Measurements from ENCODE around the gene PSMD11. TPM values are rescaled to one million over a fixed set of nuclear protein-coding genes. Genes with fewer than 3 reads are reported as not detected.
"Not testable (repeated sequence)": the region's sequence is repeated elsewhere in the genome, so short reads cannot be mapped to it uniquely, and the experiment has no call there.

Gene PSMD11
- 73.1 TPM for total RNA-seq

DNA sequence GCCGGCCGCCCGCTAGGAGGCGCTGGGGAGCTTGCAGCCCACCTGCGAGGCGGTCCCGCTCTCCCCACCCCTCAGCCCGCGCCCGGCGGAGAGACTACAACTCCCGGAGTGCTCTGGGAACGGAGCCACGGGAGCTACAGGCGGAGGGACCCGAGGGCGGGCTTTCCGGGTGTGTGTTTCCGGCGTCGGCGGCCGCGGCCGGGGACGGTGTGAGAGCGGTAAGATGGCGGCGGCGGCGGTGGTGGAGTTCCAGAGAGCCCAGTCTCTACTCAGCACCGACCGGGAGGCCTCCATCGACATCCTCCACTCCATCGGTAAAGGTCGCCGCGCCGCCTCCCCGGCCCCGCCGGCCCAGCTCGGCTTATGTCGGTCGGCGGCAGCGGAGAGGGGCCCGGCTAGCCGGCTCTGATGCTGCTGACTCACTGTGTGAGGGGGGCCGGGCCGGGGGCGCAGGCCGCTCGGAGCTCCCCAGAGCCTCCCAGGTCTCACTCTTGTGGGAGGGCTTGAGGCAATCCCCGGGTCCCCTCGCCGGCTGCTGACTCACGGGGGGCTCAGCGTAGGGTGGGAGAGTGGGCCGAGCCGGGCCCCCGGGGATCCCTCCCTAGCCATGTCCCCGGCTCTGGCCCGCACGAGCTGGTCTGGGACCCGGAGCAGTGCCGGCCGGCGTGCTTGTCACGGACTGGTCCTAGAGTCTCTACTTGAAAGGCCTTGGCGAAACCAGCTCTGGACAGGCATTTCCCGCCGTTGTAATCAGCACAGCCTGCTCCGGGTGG lies at the start of gene PSMD11:
PSMD11 (plus strand) TSS at position 210 of the 773 bp plus-strand sequence; CDS start at position 224, 14 bp downstream.
- Histone ChIP-seq H3K9me3 (ENCODE audit: control insufficient read depth in 3 of 3, low read length in 3 of 3) (no peaks in the 10 kb centered on the region), H3K27me3 (ENCODE audit: control insufficient read depth in 3 of 3, insufficient read depth in 3 of 3, low read length in 3 of 3) (no peaks in the 10 kb centered on the region), H3K27ac (ENCODE audit: low read depth, low read length) (peak within 1 kb of the TSS; percentile 95), H3K4me3 (ENCODE audit: low read length in 3 of 3) (peak within 1 kb of the TSS; percentile 76 to 95 (median 88)), H3K9ac (ENCODE audit: low read depth in 1 of 3, low read length in 3 of 3) (peak within 1 kb of the TSS; percentile 94 to 99 (median 94)), H3K36me3 (ENCODE audit: control insufficient read depth in 3 of 3, insufficient read depth in 3 of 3, low read length in 3 of 3) (peaks cover 10 to 21% (median 15%) of the 10 kb centered on the region in 3 donors), H3K4me1 (ENCODE audit: control insufficient read depth in 3 of 3, insufficient read depth in 3 of 3, low read length in 3 of 3) (peaks cover 19 to 22% (median 19%) of the 10 kb centered on the region in 3 donors)

DNA sequence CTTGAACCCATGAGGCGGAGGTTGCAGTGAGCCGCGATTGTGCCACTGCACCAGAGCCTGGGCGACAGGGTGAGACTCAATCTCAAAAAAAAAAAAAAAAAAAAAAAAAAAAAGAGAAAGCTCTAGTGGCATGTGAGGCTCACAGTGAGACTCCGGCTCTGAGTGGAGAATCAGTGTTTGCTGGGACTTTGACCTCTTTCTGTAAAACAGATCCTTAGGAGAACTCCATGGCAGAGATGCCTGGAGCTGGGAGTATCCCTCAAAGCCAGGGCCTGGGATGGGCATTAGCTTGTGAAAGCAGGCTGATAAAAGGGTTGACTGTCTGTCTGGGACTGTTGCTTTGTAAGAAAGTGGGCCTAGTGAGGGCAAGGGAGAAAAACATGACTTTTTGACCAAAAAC lies 48.0 kb upstream of the PSMD11 start:
- H3K4me3 ChIP-seq (ENCODE audit: low read length in 3 of 3) = no peak overlapping the region
- H3K27ac ChIP-seq (ENCODE audit: low read depth, low read length) = no peak overlapping the region
- no peaks in the 10 kb centered on the region for H3K4me1 ChIP-seq (ENCODE audit: control insufficient read depth in 3 of 3, insufficient read depth in 3 of 3, low read length in 3 of 3)
- H3K36me3 ChIP-seq (ENCODE audit: control insufficient read depth in 3 of 3, insufficient read depth in 3 of 3, low read length in 3 of 3) = no peaks in the 10 kb centered on the region
- no peaks in the 10 kb centered on the region for H3K9me3 ChIP-seq (ENCODE audit: control insufficient read depth in 3 of 3, low read length in 3 of 3)
- H3K9ac ChIP-seq (ENCODE audit: low read depth in 1 of 3, low read length in 3 of 3) = no peak overlapping the region
- H3K27me3 ChIP-seq (ENCODE audit: control insufficient read depth in 3 of 3, insufficient read depth in 3 of 3, low read length in 3 of 3) = no peaks in the 10 kb centered on the region

DNA sequence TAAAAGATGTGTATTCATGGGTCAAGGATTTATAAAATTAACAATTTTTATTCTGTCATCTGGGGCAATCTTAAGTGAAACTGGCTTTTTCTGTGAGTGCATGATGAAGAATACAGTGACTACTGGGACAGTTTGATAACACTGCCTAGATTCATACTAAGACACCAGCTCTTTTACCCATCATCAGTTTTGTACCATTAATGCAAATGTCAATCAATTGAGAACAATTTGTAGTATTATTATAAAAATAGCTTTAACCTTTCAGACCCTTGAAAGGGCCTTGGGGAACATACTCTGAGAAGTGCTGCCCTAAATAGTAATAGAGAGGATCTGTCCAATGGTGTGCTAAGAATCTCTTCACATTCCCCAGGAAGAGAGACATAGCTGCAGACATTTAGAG lies 45.4 kb upstream of the PSMD11 start:
- no peaks in the 10 kb centered on the region for H3K9me3 ChIP-seq (ENCODE audit: control insufficient read depth in 3 of 3, low read length in 3 of 3)
- no peaks in the 10 kb centered on the region for H3K4me1 ChIP-seq (ENCODE audit: control insufficient read depth in 3 of 3, insufficient read depth in 3 of 3, low read length in 3 of 3)
- no peaks in the 10 kb centered on the region for H3K27me3 ChIP-seq (ENCODE audit: control insufficient read depth in 3 of 3, insufficient read depth in 3 of 3, low read length in 3 of 3)
- H3K36me3 ChIP-seq (ENCODE audit: control insufficient read depth in 3 of 3, insufficient read depth in 3 of 3, low read length in 3 of 3) = no peaks in the 10 kb centered on the region
- H3K27ac ChIP-seq (ENCODE audit: low read depth, low read length) = no peak overlapping the region
- no peak overlapping the region for H3K9ac ChIP-seq (ENCODE audit: low read depth in 1 of 3, low read length in 3 of 3)
- no peak overlapping the region for H3K4me3 ChIP-seq (ENCODE audit: low read length in 3 of 3)

DNA sequence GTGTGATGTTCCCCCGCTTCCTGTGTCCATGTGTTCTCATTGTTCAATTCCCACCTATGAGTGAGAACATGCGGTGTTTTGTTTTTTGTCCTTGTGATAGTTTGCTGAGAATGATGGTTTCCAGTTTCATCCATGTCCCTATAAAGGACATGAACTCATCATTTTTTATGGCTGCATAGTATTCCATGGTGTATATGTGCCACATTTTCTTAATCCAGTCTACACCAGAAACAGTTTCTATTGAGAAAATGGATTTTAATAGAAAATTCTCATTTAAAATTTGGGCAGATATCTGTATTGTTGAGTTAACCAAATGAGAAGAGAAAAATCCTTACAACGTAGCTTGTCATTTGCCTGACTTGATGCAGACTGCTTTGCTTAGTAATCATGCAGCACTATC lies 34.2 kb upstream of the PSMD11 start:
- not testable (repeated sequence) for H3K9me3 ChIP-seq (ENCODE audit: control insufficient read depth in 3 of 3, low read length in 3 of 3); H3K27ac ChIP-seq (ENCODE audit: low read depth, low read length); H3K27me3 ChIP-seq (ENCODE audit: control insufficient read depth in 3 of 3, insufficient read depth in 3 of 3, low read length in 3 of 3); H3K9ac ChIP-seq (ENCODE audit: low read depth in 1 of 3, low read length in 3 of 3); H3K4me1 ChIP-seq (ENCODE audit: control insufficient read depth in 3 of 3, insufficient read depth in 3 of 3, low read length in 3 of 3); H3K4me3 ChIP-seq (ENCODE audit: low read length in 3 of 3)
- H3K36me3 ChIP-seq (ENCODE audit: control insufficient read depth in 3 of 3, insufficient read depth in 3 of 3, low read length in 3 of 3) = peaks cover 3 to 18% (median 10%) of the 10 kb centered on the region in 3 donors

DNA sequence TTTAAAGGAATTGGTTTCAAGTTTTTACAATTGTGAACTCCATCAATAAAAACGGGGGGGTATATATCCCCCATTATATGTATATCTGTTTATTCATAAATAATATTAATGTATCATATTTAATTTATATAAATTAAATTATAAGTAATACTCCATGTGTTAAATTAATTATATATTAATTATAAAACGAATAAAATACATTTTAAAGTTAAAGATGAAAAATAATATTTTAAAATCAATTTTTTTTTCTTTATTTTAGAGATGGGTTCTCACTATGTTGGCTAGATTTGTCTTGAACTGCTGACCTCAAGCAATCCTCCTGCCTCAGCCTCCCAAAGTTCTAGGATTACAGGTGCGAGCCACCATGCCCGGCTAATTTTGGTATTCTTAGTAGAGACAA lies 17.4 kb upstream of the PSMD11 start:
- Histone ChIP-seq H3K36me3 (ENCODE audit: control insufficient read depth in 3 of 3, insufficient read depth in 3 of 3, low read length in 3 of 3) (peaks cover 6 to 8% (median 6%) of the 10 kb centered on the region in 3 donors), H3K4me1 (ENCODE audit: control insufficient read depth in 3 of 3, insufficient read depth in 3 of 3, low read length in 3 of 3) (no peaks in the 10 kb centered on the region), H3K9ac (ENCODE audit: low read depth in 1 of 3, low read length in 3 of 3) (no peak overlapping the region), H3K27me3 (ENCODE audit: control insufficient read depth in 3 of 3, insufficient read depth in 3 of 3, low read length in 3 of 3) (no peaks in the 10 kb centered on the region), H3K27ac (ENCODE audit: low read depth, low read length) (no peak overlapping the region), H3K4me3 (ENCODE audit: low read length in 3 of 3) (no peak overlapping the region), H3K9me3 (ENCODE audit: control insufficient read depth in 3 of 3, low read length in 3 of 3) (peaks cover 0 to 7% (median 3%) of the 10 kb centered on the region in 3 donors)

DNA sequence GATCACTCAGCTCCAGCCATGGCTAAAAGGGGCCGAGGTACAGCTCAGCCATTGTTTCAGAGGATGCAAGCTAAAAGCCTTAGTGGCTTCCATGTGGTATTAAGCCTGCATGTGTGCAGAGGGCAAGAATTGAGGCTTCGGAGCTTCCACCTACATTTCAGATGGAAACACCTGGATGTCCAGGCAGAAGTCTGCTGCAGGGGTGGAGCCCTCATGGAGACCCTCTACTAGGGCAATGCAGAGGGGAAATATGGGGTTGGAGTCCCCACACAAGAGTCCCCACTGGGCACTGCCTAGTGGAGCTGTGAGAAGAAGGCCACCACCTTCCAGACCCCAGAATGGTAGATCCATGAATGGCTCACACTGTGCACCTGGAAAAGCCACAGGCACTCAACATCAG lies 14.7 kb upstream of the PSMD11 start:
- Histone ChIP-seq H3K4me1 (ENCODE audit: control insufficient read depth in 3 of 3, insufficient read depth in 3 of 3, low read length in 3 of 3) (no peaks in the 10 kb centered on the region), H3K27me3 (ENCODE audit: control insufficient read depth in 3 of 3, insufficient read depth in 3 of 3, low read length in 3 of 3) (no peaks in the 10 kb centered on the region), H3K36me3 (ENCODE audit: control insufficient read depth in 3 of 3, insufficient read depth in 3 of 3, low read length in 3 of 3) (peaks cover 6 to 8% (median 6%) of the 10 kb centered on the region in 3 donors)

DNA sequence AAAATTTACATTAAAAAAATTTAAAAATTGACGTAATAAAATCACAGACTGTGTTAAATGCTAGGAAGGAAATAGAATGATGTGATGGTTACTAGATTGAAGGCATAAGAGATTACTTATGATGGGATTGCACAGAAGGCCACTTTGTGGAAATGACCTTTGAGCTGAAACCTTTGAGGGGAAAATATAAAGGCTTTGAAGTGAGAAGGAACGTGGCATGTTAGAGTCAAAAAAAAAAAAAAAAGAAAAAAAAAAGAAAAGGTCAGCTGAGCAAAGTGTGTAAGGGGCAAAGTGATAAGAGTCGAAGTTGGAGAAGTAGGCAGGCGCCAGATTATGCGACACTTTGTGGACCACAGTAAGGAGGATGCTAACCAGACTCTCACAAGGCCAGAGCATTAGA lies 3.6 kb upstream of the PSMD11 start:
- Histone ChIP-seq H3K9me3 (ENCODE audit: control insufficient read depth in 3 of 3, low read length in 3 of 3) (no peaks in the 10 kb centered on the region), H3K27ac (ENCODE audit: low read depth, low read length) (no peak overlapping the region), H3K27me3 (ENCODE audit: control insufficient read depth in 3 of 3, insufficient read depth in 3 of 3, low read length in 3 of 3) (no peaks in the 10 kb centered on the region), H3K36me3 (ENCODE audit: control insufficient read depth in 3 of 3, insufficient read depth in 3 of 3, low read length in 3 of 3) (no peaks in the 10 kb centered on the region), H3K4me1 (ENCODE audit: control insufficient read depth in 3 of 3, insufficient read depth in 3 of 3, low read length in 3 of 3) (peaks cover 5 to 7% (median 7%) of the 10 kb centered on the region in 3 donors), H3K9ac (ENCODE audit: low read depth in 1 of 3, low read length in 3 of 3) (no peak overlapping the region), H3K4me3 (ENCODE audit: low read length in 3 of 3) (no peak overlapping the region)

More for the DNA sequence above, 14.7 kb upstream of the PSMD11 start:
- Histone ChIP-seq H3K9ac (ENCODE audit: low read depth in 1 of 3, low read length in 3 of 3) (no peak overlapping the region), H3K9me3 (ENCODE audit: control insufficient read depth in 3 of 3, low read length in 3 of 3) (peaks cover 0 to 7% (median 3%) of the 10 kb centered on the region in 3 donors), H3K4me3 (ENCODE audit: low read length in 3 of 3) (no peak overlapping the region), H3K27ac (ENCODE audit: low read depth, low read length) (no peak overlapping the region)

DNA sequence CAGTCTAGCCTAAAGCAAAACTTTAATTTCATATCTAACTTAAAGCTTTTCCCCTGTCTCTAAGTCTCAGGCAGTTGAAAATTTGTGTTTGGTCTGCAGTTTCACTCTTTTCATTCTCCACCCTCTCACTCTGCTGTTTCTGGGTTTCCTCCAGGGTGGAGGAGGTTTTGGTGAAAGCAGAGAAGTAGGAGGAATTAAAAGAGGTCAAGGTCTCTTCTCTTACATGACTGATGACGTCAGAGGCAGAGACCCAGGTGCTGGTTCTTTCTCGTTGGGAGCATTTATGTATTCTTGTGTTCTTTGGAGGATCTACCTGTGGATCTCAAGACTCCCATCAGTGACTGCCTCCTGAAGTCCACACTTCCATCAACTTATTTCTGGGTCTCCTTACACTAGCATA lies 2.4 kb upstream of the PSMD11 start:
- no peak overlapping the region for H3K27ac ChIP-seq (ENCODE audit: low read depth, low read length)
- H3K4me1 ChIP-seq (ENCODE audit: control insufficient read depth in 3 of 3, insufficient read depth in 3 of 3, low read length in 3 of 3) = peaks cover 17% of the 10 kb centered on the region in 3 donors
- no peak overlapping the region for H3K9ac ChIP-seq (ENCODE audit: low read depth in 1 of 3, low read length in 3 of 3)
- H3K4me3 ChIP-seq (ENCODE audit: low read length in 3 of 3) = no peak overlapping the region
- H3K36me3 ChIP-seq (ENCODE audit: control insufficient read depth in 3 of 3, insufficient read depth in 3 of 3, low read length in 3 of 3) = peaks cover 0 to 1% (median 0%) of the 10 kb centered on the region in 3 donors
- no peaks in the 10 kb centered on the region for H3K9me3 ChIP-seq (ENCODE audit: control insufficient read depth in 3 of 3, low read length in 3 of 3)
- H3K27me3 ChIP-seq (ENCODE audit: control insufficient read depth in 3 of 3, insufficient read depth in 3 of 3, low read length in 3 of 3) = no peaks in the 10 kb centered on the region

DNA sequence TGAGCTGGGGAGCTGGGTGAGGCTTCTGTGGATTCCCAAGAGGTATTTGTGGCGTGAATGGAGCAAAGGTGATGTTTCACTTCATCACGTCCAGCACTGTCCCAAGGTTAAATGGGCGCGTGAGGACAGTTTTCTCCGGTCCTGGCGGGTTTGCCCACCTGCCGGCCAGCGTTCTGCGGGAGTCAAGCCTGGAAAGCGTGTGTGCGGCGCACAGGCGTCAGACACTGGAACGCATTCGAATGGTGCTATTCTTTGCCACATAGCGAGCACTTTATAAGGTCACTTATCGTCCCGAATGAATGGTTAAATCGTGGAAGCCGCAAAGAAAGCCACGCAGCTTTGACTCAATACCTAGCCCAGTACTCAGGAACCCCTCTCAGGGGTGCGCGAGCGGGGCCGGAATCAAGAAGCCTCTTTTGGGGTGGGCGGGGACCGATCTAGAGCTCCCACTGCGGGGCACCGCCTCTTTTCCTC lies 446 bp upstream of the PSMD11 start:
- Histone ChIP-seq H3K9ac (ENCODE audit: low read depth in 1 of 3, low read length in 3 of 3) (peak overlapping the region; percentile 68 to 99 (median 78)), H3K36me3 (ENCODE audit: control insufficient read depth in 3 of 3, insufficient read depth in 3 of 3, low read length in 3 of 3) (peaks cover 6 to 15% (median 12%) of the 10 kb centered on the region in 3 donors), H3K27ac (ENCODE audit: low read depth, low read length) (no peak overlapping the region)

DNA sequence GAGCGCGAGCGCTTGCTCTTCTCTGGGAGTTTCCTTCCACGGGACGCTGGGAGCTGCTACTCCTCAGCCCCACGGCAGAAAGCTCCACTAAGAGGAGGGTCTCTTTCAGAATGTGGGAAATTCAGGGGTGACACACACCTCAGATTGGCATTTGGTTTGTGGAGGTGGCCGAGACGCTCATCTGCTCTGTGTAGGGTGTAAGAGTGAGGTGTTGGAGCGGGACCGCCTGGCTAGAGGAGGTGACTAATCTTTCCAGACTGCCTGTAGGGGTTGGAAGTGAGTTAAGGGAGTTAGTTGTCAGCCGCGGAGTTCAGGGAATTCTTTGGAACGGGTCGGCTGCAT lies 735 bp downstream of the PSMD11 start:
- peak overlapping the region; percentile 95 for H3K27ac ChIP-seq (ENCODE audit: low read depth, low read length)
- peak overlapping the region; percentile 76 to 95 (median 88) for H3K4me3 ChIP-seq (ENCODE audit: low read length in 3 of 3)
- no peaks in the 10 kb centered on the region for H3K9me3 ChIP-seq (ENCODE audit: control insufficient read depth in 3 of 3, low read length in 3 of 3)
- peaks cover 19 to 22% (median 19%) of the 10 kb centered on the region in 3 donors for H3K4me1 ChIP-seq (ENCODE audit: control insufficient read depth in 3 of 3, insufficient read depth in 3 of 3, low read length in 3 of 3)
- H3K36me3 ChIP-seq (ENCODE audit: control insufficient read depth in 3 of 3, insufficient read depth in 3 of 3, low read length in 3 of 3) = peaks cover 13 to 26% (median 20%) of the 10 kb centered on the region in 3 donors
- peak overlapping the region; percentile 94 to 99 (median 94) for H3K9ac ChIP-seq (ENCODE audit: low read depth in 1 of 3, low read length in 3 of 3)
- H3K27me3 ChIP-seq (ENCODE audit: control insufficient read depth in 3 of 3, insufficient read depth in 3 of 3, low read length in 3 of 3) = no peaks in the 10 kb centered on the region

More for the DNA sequence above, 446 bp upstream of the PSMD11 start:
- no peaks in the 10 kb centered on the region for H3K27me3 ChIP-seq (ENCODE audit: control insufficient read depth in 3 of 3, insufficient read depth in 3 of 3, low read length in 3 of 3)
- H3K4me1 ChIP-seq (ENCODE audit: control insufficient read depth in 3 of 3, insufficient read depth in 3 of 3, low read length in 3 of 3) = peaks cover 19 to 22% (median 19%) of the 10 kb centered on the region in 3 donors
- no peaks in the 10 kb centered on the region for H3K9me3 ChIP-seq (ENCODE audit: control insufficient read depth in 3 of 3, low read length in 3 of 3)
- H3K4me3 ChIP-seq (ENCODE audit: low read length in 3 of 3) = peak overlapping the region; percentile 76 to 81 (median 78)
